ENCODE measurements around the gene GPS1. TPM values are rescaled to one million over a fixed set of nuclear protein-coding genes. Genes with fewer than 3 reads are reported as not detected.

The GPS1 gene
- total RNA-seq, 1 experiment from 2014 or later = 181 TPM

- Mint-ChIP-seq H3K4me1 (peaks cover 16% of the 10 kb centered on the region), H3K27me3 (ENCODE audit: low read depth) (no peaks in the 10 kb centered on the region), H3K9me3 (no peaks in the 10 kb centered on the region), H3K27ac (no peak overlapping the region), H3K36me3 (0 out of 2 replicates have a peak, but pooled peaks cover 6% of the 10 kb centered on the region), H3K4me3 (peak overlapping the region; percentile 65)
- ChIA-PET POLR2A (interaction anchor here (0.8 to 0.9 kb wide), 2 partner anchors 12 to 50 kb away, joined by 3 read pairs; no protein-coding TSS in a partner anchor), CTCF (interaction anchor here (1.0 to 5.7 kb wide), 8 partner anchors 12 to 162 kb away, joined by 4 to 119 read pairs (median 20); partner anchors contain the start of genes CENPX, FASN, LRRC45 and MAFG)
- TF ChIP-seq USF1 (CRISPR knock-in tag; IDR thresholded peaks at IDR 0.05) = peak; percentile 31; the same call in 1 of the 2 replicates
- 0 out of 2 replicates have a peak, but pooled peaks have one; percentile 56 for TF ChIP-seq HMGXB4 (CRISPR knock-in tag; IDR thresholded peaks at IDR 0.05)
- TF ChIP-seq MAX (CRISPR knock-in tag; IDR thresholded peaks at IDR 0.05) = peak; percentile 82
- TF ChIP-seq RELA (CRISPR knock-in tag; IDR thresholded peaks at IDR 0.05; ENCODE audit: borderline replicate concordance) = peak; percentile 43; the same call in 1 of the 2 replicates
- TF ChIP-seq FOXP1 (CRISPR knock-in tag; IDR thresholded peaks at IDR 0.05; ENCODE audit: borderline replicate concordance) = peak; percentile 68; the same call in 1 of the 2 replicates
- no peak for TF ChIP-seq ETV6 (CRISPR knock-in tag; IDR thresholded peaks at IDR 0.05)
- DNase-seq (ENCODE audit: low spot score) (peak; percentile 78), ATAC-seq (peak; percentile 66)
These were observed 19.6 kb upstream of the GPS1 start for GRCh38 chr17:82031885-82032627.

GRCh38 chr17:82033359-82034085 lies 18.2 kb upstream of the GPS1 start:
- Mint-ChIP-seq H3K27ac (no peak overlapping the region), H3K4me1 (peaks cover 20% of the 10 kb centered on the region), H3K27me3 (ENCODE audit: low read depth) (peaks cover 4% of the 10 kb centered on the region; the same call in 1 of the 2 replicates), H3K9me3 (no peaks in the 10 kb centered on the region), H3K36me3 (0 out of 2 replicates have a peak, but pooled peaks cover 6% of the 10 kb centered on the region), H3K4me3 (peak overlapping the region; percentile 65)
- no peak for ATAC-seq
- CTCF ChIA-PET = interaction anchor here (5.7 kb wide), 1 partner anchor 14 kb away, joined by 119 read pairs; the partner anchor contains the start of genes CENPX and LRRC45
- no peak for DNase-seq (ENCODE audit: low spot score)
- POLR2A ChIA-PET = no interaction called here
- no peak for TF ChIP-seq E2F5 (CRISPR knock-in tag; IDR thresholded peaks at IDR 0.05)
- no peak for TF ChIP-seq ELF4 (CRISPR knock-in tag; IDR thresholded peaks at IDR 0.05; ENCODE audit: low read depth)
- TF ChIP-seq SP1 (CRISPR knock-in tag; conservative IDR thresholded peaks at IDR 0.05) = no peak
- no peak for TF ChIP-seq NR3C1 (CRISPR knock-in tag; conservative IDR thresholded peaks at IDR 0.05; ENCODE audit: low read depth)
- no peak for TF ChIP-seq ATF1 (CRISPR knock-in tag; IDR thresholded peaks at IDR 0.05)

- DNase-seq (ENCODE audit: low spot score) (peak; percentile 59), ATAC-seq (peak; percentile 4)
- Mint-ChIP-seq H3K27ac (peak overlapping the region; percentile 57; the same call in 1 of the 2 replicates), H3K9me3 (no peaks in the 10 kb centered on the region), H3K4me3 (peak overlapping the region; percentile 40; the same call in 1 of the 2 replicates), H3K36me3 (0 out of 2 replicates have a peak, but pooled peaks cover 6% of the 10 kb centered on the region), H3K4me1 (peaks cover 24% of the 10 kb centered on the region), H3K27me3 (ENCODE audit: low read depth) (peaks cover 10% of the 10 kb centered on the region)
- POLR2A ChIA-PET = no interaction called here
- CTCF ChIA-PET = interaction anchor here (1.1 to 1.4 kb wide), 3 partner anchors 12 to 42 kb away, joined by 3 to 6 read pairs (median 5); partner anchors contain the start of genes CENPX and LRRC45
- TF ChIP-seq NFYB (CRISPR knock-in tag; conservative IDR thresholded peaks at IDR 0.05; ENCODE audit: low read depth) (peak; percentile 45), PRDM15 (CRISPR knock-in tag; IDR thresholded peaks at IDR 0.05) (peak; percentile 96), NFE2L1 (CRISPR knock-in tag; IDR thresholded peaks at IDR 0.05) (peak; percentile 46; the same call in 1 of the 2 replicates), ARID4B (CRISPR knock-in tag; IDR thresholded peaks at IDR 0.05; ENCODE audit: borderline replicate concordance) (no peak)
These were observed 17.2 kb upstream of the GPS1 start for GRCh38 chr17:82034371-82035011.
